ENCODE measurements around the gene QKI.

QKI gene

DNA sequence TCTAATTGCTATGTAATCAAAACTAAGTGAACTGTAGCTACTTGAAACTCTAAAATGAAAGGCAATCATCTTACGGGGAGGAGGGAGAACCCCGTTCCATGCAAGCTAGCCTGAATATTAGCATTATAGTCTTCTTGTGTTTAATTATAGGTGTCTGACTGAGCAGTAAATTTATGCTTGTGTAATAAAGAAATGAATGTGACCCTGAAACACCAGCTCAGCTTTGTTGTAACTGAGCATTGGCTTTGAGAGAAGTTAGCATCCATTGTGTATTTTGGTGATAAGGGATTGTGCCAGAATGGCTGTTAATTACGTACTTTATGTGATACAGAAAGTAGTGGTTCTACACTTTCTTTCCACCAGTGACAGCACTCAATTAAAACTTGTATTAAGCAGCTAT is 86.9 kb downstream of the QKI start:
- H3K4me1 ChIP-seq (ENCODE audit: low read length), result no peaks in the 10 kb centered on the region
- H3K27me3 ChIP-seq (replicated peaks; ENCODE audit: insufficient read depth, low read length), result no peaks in the 10 kb centered on the region
- H3K9ac ChIP-seq (ENCODE audit: low read length), result no peak overlapping the region
- H4K20me1 ChIP-seq (ENCODE audit: insufficient read depth, low read length), result no peaks in the 10 kb centered on the region
- no peaks in the 10 kb centered on the region for H3K36me3 ChIP-seq (replicated peaks; ENCODE audit: insufficient read depth, low read length)
- no peak for DNase-seq
- no peaks in the 10 kb centered on the region for H3F3A ChIP-seq (ENCODE audit: insufficient read depth, low read length)
- no peak overlapping the region for H2AFZ ChIP-seq (ENCODE audit: low read length)
- no peak for TF ChIP-seq EZH2phosphoT487 (IDR thresholded peaks at IDR 0.05; ENCODE audit: low read length)
- H3K79me2 ChIP-seq (ENCODE audit: low read length), result peaks cover 56% of the 10 kb centered on the region
- no peak overlapping the region for H3K4me2 ChIP-seq (ENCODE audit: low read depth, low read length)
- no peaks in the 10 kb centered on the region for H3K9me3 ChIP-seq (replicated peaks; ENCODE audit: insufficient read depth, low read length)
- no peak overlapping the region for H3K4me3 ChIP-seq (ENCODE audit: low read length)
- no peak overlapping the region for H3K27ac ChIP-seq (ENCODE audit: low read length)
- H3K9me2 ChIP-seq (replicated peaks; ENCODE audit: insufficient read depth, low read length), result no peaks in the 10 kb centered on the region

- Histone ChIP-seq H3K79me2 (ENCODE audit: low read length) (peaks cover 38% of the 10 kb centered on the region), H3K9ac (ENCODE audit: low read length) (no peak overlapping the region), H2AFZ (ENCODE audit: low read length) (no peak overlapping the region), H3K36me3 (replicated peaks; ENCODE audit: insufficient read depth, low read length) (no peaks in the 10 kb centered on the region), H3K9me3 (replicated peaks; ENCODE audit: insufficient read depth, low read length) (no peaks in the 10 kb centered on the region; the same call in 1 of the 2 replicates), H3K4me3 (ENCODE audit: low read length) (no peak overlapping the region), H3F3A (ENCODE audit: insufficient read depth, low read length) (no peaks in the 10 kb centered on the region), H3K4me2 (ENCODE audit: low read depth, low read length) (no peak overlapping the region), H3K4me1 (ENCODE audit: low read length) (no peaks in the 10 kb centered on the region), H3K9me2 (replicated peaks; ENCODE audit: insufficient read depth, low read length) (no peaks in the 10 kb centered on the region), H4K20me1 (ENCODE audit: insufficient read depth, low read length) (no peaks in the 10 kb centered on the region), H3K27me3 (replicated peaks; ENCODE audit: insufficient read depth, low read length) (no peaks in the 10 kb centered on the region), H3K27ac (ENCODE audit: low read length) (no peak overlapping the region)
- TF ChIP-seq, protein P1, sequence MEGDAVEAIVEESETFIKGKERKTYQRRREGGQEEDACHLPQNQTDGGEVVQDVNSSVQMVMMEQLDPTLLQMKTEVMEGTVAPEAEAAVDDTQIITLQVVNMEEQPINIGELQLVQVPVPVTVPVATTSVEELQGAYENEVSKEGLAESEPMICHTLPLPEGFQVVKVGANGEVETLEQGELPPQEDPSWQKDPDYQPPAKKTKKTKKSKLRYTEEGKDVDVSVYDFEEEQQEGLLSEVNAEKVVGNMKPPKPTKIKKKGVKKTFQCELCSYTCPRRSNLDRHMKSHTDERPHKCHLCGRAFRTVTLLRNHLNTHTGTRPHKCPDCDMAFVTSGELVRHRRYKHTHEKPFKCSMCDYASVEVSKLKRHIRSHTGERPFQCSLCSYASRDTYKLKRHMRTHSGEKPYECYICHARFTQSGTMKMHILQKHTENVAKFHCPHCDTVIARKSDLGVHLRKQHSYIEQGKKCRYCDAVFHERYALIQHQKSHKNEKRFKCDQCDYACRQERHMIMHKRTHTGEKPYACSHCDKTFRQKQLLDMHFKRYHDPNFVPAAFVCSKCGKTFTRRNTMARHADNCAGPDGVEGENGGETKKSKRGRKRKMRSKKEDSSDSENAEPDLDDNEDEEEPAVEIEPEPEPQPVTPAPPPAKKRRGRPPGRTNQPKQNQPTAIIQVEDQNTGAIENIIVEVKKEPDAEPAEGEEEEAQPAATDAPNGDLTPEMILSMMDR (IDR thresholded peaks at IDR 0.05; ENCODE audit: low read length), result no peak
- no peak for TF ChIP-seq EZH2 (optimal IDR thresholded peaks at IDR 0.05; ENCODE audit: low read depth, low read length)
- no peak for DNase-seq
Observed at GRCh38 chr6:163504984-163505640, 90.6 kb downstream of the QKI start.

DNA sequence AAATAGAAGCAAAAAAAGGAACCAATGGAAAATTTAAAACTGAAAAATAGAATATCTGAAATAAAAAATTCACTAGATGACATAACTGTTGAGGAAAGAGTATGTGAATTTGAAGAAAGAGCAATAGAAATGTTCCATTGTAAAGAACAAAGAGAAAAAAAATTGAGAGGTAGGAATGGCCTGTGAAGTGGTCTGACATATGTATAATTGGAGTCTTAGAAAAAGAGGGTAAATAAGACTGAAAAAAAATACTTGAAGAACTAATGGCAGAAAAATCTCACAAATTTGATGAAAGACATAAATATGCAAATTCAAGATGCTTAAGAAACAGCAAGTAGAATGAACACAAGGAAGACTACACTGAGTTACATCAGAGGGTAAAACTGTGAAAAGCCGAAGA is 93.4 kb downstream of the QKI start:
- Histone ChIP-seq H3K4me3 (ENCODE audit: low read length) (no peak overlapping the region), H3F3A (ENCODE audit: insufficient read depth, low read length) (no peaks in the 10 kb centered on the region), H3K27ac (ENCODE audit: low read length) (no peak overlapping the region), H2AFZ (ENCODE audit: low read length) (no peak overlapping the region), H3K9me3 (replicated peaks; ENCODE audit: insufficient read depth, low read length) (no peaks in the 10 kb centered on the region; the same call in 1 of the 2 replicates), H4K20me1 (ENCODE audit: insufficient read depth, low read length) (no peaks in the 10 kb centered on the region), H3K4me2 (ENCODE audit: low read depth, low read length) (no peak overlapping the region), H3K9me2 (replicated peaks; ENCODE audit: insufficient read depth, low read length) (no peaks in the 10 kb centered on the region), H3K9ac (ENCODE audit: low read length) (no peak overlapping the region), H3K27me3 (replicated peaks; ENCODE audit: insufficient read depth, low read length) (no peaks in the 10 kb centered on the region), H3K36me3 (replicated peaks; ENCODE audit: insufficient read depth, low read length) (no peaks in the 10 kb centered on the region), H3K4me1 (ENCODE audit: low read length) (no peaks in the 10 kb centered on the region), H3K79me2 (ENCODE audit: low read length) (peaks cover 26% of the 10 kb centered on the region)
- no peak for TF ChIP-seq EZH2 (optimal IDR thresholded peaks at IDR 0.05; ENCODE audit: low read depth, low read length)
- TF ChIP-seq EZH2phosphoT487 (IDR thresholded peaks at IDR 0.05; ENCODE audit: low read length), result no peak
- TF ChIP-seq, protein P1 (IDR thresholded peaks at IDR 0.05; ENCODE audit: low read length), result no peak
- DNase-seq, result no peak

GRCh38 chr6:163513003-163513402 is 98.5 kb downstream of the QKI start:
- no peak for DNase-seq
- H3K4me2 ChIP-seq (ENCODE audit: low read depth, low read length), result no peak overlapping the region
- TF ChIP-seq, protein P1 (IDR thresholded peaks at IDR 0.05; ENCODE audit: low read length), result no peak
- TF ChIP-seq EZH2phosphoT487 (IDR thresholded peaks at IDR 0.05; ENCODE audit: low read length) (no peak), EZH2 (optimal IDR thresholded peaks at IDR 0.05; ENCODE audit: low read depth, low read length) (no peak)
- no peaks in the 10 kb centered on the region for H3K4me1 ChIP-seq (ENCODE audit: low read length)
- H3K27ac ChIP-seq (ENCODE audit: low read length), result no peak overlapping the region
- H3K36me3 ChIP-seq (replicated peaks; ENCODE audit: insufficient read depth, low read length), result no peaks in the 10 kb centered on the region
- H3K79me2 ChIP-seq (ENCODE audit: low read length), result peaks cover 13% of the 10 kb centered on the region
- no peaks in the 10 kb centered on the region for H4K20me1 ChIP-seq (ENCODE audit: insufficient read depth, low read length)
- H3K9ac ChIP-seq (ENCODE audit: low read length), result no peak overlapping the region
- no peak overlapping the region for H3K4me3 ChIP-seq (ENCODE audit: low read length)
- no peaks in the 10 kb centered on the region for H3K27me3 ChIP-seq (replicated peaks; ENCODE audit: insufficient read depth, low read length)
- H3F3A ChIP-seq (ENCODE audit: insufficient read depth, low read length), result no peaks in the 10 kb centered on the region
- H2AFZ ChIP-seq (ENCODE audit: low read length), result no peak overlapping the region
- no peaks in the 10 kb centered on the region for H3K9me2 ChIP-seq (replicated peaks; ENCODE audit: insufficient read depth, low read length)
- H3K9me3 ChIP-seq (replicated peaks; ENCODE audit: insufficient read depth, low read length), result no peaks in the 10 kb centered on the region

Measured in MM.1S (cell line).